K562 (cell line): ENCODE results near the gene PREX1.

ENCODE experiments used
- CEBPB ChIP-seq: fragments of 450-650 bp; IDR thresholded peaks from 2 replicates; pipeline ENCODE4 v1.6.1; 2016; ENCODE audit warnings: missing genetic modification characterization, missing compliant biosample characterization
- CTCF ChIP-seq, 3 experiments: IDR thresholded peaks in 2 of 3; conservative IDR thresholded peaks in 1 of 3; 2 replicates each; pipeline ENCODE4 v1.5.1; 2011 to 2012; ENCODE audit warnings: low read length in 3 of 3, mild to moderate bottlenecking in 3 of 3, control low read depth in 2 of 3, improper control_type of control experiment in 1 of 3, inconsistent platforms in 1 of 3, low read depth in 1 of 3, mixed read lengths in 1 of 3, moderate library complexity in 1 of 3; ENCODE audit not compliant: insufficient read depth in 2 of 3
- FOXA1 ChIP-seq: fragments of 450-650 bp; IDR thresholded peaks from 2 replicates; pipeline ENCODE4 v1.6.1; 2016; ENCODE audit warnings: mild to moderate bottlenecking, borderline replicate concordance
- HCFC1 ChIP-seq: IDR thresholded peaks from 2 replicates; pipeline ENCODE4 v1.6.1; 2012; ENCODE audit warnings: low read depth, low read length, improper control_type of control experiment
- MAFF ChIP-seq: IDR thresholded peaks from 2 replicates; pipeline ENCODE4 v1.6.1; 2012; ENCODE audit warnings: low read length, improper control_type of control experiment
- NFYB ChIP-seq: IDR thresholded peaks from 2 replicates; pipeline ENCODE4 v1.6.1; 2011; ENCODE audit warnings: mild to moderate bottlenecking, moderate library complexity; ENCODE audit not compliant: insufficient read length; ENCODE audit errors: extremely low read depth
- POLR2A ChIP-seq: fragments of 450-650 bp; conservative IDR thresholded peaks from 2 replicates; pipeline ENCODE4 v1.6.1; 2016
- POLR2AphosphoS5 ChIP-seq: IDR thresholded peaks from 2 replicates; pipeline ENCODE4 v1.6.1; 2011; ENCODE audit warnings: mild to moderate bottlenecking, low read depth, low read length, moderate library complexity; ENCODE audit not compliant: control insufficient read depth, insufficient read depth
- REST ChIP-seq, 2 experiments: fragments of 450-650 bp; formaldehyde crosslinking in 1 of 2; IDR thresholded peaks; 2 replicates each; pipeline versions ENCODE4 v1.4.0 to v1.6.1; 2014 to 2020; ENCODE audit warnings: mild to moderate bottlenecking in 2 of 2, borderline replicate concordance in 1 of 2, low read depth in 1 of 2
- SETDB1 ChIP-seq: IDR thresholded peaks from one replicate; pipeline ENCODE4 v1.6.1; 2012; ENCODE audit warnings: low read length, control low read depth, inconsistent platforms
- USF2 ChIP-seq: sonication (generic); formaldehyde crosslinking; IDR thresholded peaks from 2 replicates; pipeline ENCODE4 v1.5.0; 2020; ENCODE audit warnings: missing genetic modification reagents
- YY1 ChIP-seq, 3 experiments: IDR thresholded peaks; 2 replicates each; pipeline ENCODE4 v1.6.1; 2011; ENCODE audit warnings: low read length in 2 of 3, mild to moderate bottlenecking in 2 of 3, moderate library complexity in 2 of 3, borderline replicate concordance in 1 of 3, control low read depth in 1 of 3, low read depth in 1 of 3; ENCODE audit not compliant: insufficient read depth in 3 of 3, insufficient replicate concordance in 2 of 3, control insufficient read depth in 1 of 3, insufficient read length in 1 of 3; ENCODE audit errors: extremely low read depth in 1 of 3
- ZBTB8A ChIP-seq: fragments of 450-650 bp; IDR thresholded peaks from 2 replicates; pipeline ENCODE4 v1.6.1; 2018; ENCODE audit warnings: mild to moderate bottlenecking, moderate library complexity; ENCODE audit not compliant: partially characterized antibody
- ZFX ChIP-seq: sonication (generic); formaldehyde crosslinking; IDR thresholded peaks from 2 replicates; pipeline ENCODE4 v1.8.0; 2022; ENCODE audit warnings: mild to moderate bottlenecking, missing genetic modification reagents, moderate library complexity

GRCh38 chr20:48606172-48606840 lies 221.5 kb downstream of the PREX1 start:
- TF ChIP-seq YY1 (IDR thresholded peaks at IDR 0.05; ENCODE audit: borderline replicate concordance in 1 of 3, control insufficient read depth in 1 of 3, extremely low read depth in 1 of 3, insufficient read depth in 3 of 3, insufficient read length in 1 of 3, insufficient replicate concordance in 2 of 3, low read depth in 1 of 3, low read length in 2 of 3) (no peak), POLR2A (no peak), MAFF (no peak), CEBPB (no peak), NFYB (no peak), REST (IDR thresholded peaks at IDR 0.05; ENCODE audit: borderline replicate concordance) (no peak), REST (CRISPR knock-in tag; IDR thresholded peaks at IDR 0.05; ENCODE audit: low read depth) (no peak), USF2 (CRISPR knock-in tag) (no peak), CTCF (IDR thresholded peaks at IDR 0.05 in 2 of 3, conservative IDR thresholded peaks at IDR 0.05 in 1 of 3; ENCODE audit: insufficient read depth in 2 of 3, low read depth in 1 of 3, low read length in 3 of 3) (no peak), POLR2AphosphoS5 (no peak), HCFC1 (no peak), ZBTB8A (no peak), SETDB1 (no peak), FOXA1 (no peak), ZFX (CRISPR knock-in tag) (no peak)
